ENCODE data around the gene THAP8.
A peak's percentile ranks its signal among the peaks of the same experiment; 100 is the strongest.

THAP8 gene, protein sequence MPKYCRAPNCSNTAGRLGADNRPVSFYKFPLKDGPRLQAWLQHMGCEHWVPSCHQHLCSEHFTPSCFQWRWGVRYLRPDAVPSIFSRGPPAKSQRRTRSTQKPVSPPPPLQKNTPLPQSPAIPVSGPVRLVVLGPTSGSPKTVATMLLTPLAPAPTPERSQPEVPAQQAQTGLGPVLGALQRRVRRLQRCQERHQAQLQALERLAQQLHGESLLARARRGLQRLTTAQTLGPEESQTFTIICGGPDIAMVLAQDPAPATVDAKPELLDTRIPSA

GRCh38 chr19:36054119-36054732, at the start of gene THAP8:
Gene THAP8 (minus strand): TSS chr19:36054285. CDS start chr19:36054217, 68 bp downstream.
- peaks cover 17% of the 10 kb centered on the region for H3K4me1 Mint-ChIP-seq
- no peaks in the 10 kb centered on the region for H3K27me3 Mint-ChIP-seq
- ATAC-seq, result peak; percentile 91
- peak; percentile 100 for DNase-seq
- peak within 1 kb of the TSS; percentile 97 for H3K27ac Mint-ChIP-seq
- H3K36me3 Mint-ChIP-seq (ENCODE audit: low read depth), result peaks cover 7% of the 10 kb centered on the region
- peak within 1 kb of the TSS; percentile 89 for H3K4me3 Mint-ChIP-seq
- no peaks in the 10 kb centered on the region for H3K9me3 Mint-ChIP-seq

GRCh38 chr19:36103040-36103626, 49.0 kb upstream of the THAP8 start:
- ATAC-seq (no peak), DNase-seq (no peak)
- H3K4me1 Mint-ChIP-seq, result no peaks in the 10 kb centered on the region
- peaks cover 7% of the 10 kb centered on the region for H3K36me3 Mint-ChIP-seq (ENCODE audit: low read depth)
- no peaks in the 10 kb centered on the region for H3K9me3 Mint-ChIP-seq
- H3K27ac Mint-ChIP-seq, result no peak overlapping the region
- no peaks in the 10 kb centered on the region for H3K27me3 Mint-ChIP-seq
- H3K4me3 Mint-ChIP-seq, result no peak overlapping the region

DNA sequence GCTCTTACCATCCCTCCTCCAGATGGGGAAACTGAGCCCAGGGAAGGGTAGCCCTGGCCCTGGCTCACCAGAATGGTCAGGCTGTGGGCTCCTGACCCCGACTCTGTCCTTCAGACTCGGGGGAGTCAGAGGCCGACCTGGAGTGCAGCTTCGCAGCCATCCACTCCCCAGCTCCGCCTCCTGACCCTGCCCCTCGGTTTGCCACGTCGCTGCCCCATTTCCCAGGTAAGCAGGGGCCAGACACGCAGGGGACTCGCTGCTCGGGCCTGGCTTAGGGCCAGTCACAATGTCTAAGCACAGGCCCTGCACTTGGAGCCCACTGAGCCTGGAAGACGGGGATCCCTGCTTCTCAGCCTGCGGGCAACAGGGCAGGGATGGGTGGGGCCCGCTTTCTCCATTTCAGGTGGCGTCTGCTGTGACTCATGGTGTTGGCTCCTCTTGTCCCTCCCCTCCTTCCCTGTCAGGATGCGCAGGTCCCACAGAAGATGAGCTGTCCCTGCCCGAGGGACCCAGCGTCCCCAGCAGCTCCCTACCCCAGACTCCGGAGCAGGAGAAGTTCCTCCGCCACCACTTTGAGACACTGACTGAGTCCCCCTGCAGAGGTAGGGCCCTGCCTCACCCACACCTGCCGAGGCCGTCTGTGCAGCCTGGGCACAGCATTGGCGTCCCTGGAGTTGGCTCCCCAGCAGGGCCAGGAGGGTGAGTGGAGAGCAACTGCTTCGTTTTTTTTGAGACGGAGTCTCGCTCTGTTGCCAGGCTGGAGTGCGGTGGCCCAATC, 47.7 kb upstream of the THAP8 start:
- Mint-ChIP-seq H3K4me3 (no peak overlapping the region), H3K27me3 (no peaks in the 10 kb centered on the region), H3K36me3 (ENCODE audit: low read depth) (peaks cover 11% of the 10 kb centered on the region), H3K4me1 (no peaks in the 10 kb centered on the region), H3K9me3 (no peaks in the 10 kb centered on the region), H3K27ac (no peak overlapping the region)
- DNase-seq (no peak), ATAC-seq (no peak)

DNA sequence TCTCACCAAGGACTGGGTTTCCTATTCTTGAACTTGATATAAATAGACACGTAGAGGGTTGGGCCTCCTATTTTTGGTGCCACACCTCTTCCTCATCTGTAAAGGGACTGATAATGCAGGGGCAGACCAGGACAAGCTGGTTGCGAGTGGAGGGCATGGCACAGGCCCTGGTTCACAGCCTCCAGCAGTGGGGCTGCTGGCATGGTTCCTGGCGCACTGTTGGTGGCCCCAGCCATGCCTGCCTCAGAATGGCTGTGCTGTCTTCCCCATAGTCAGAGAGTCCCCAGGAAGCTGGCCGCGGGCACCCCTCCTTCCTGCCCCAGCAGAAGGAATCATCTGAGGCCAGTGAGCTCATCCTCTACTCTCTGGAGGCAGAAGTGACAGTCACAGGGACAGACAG, 46.4 kb upstream of the THAP8 start:
- no peak overlapping the region for H3K4me3 Mint-ChIP-seq
- no peak for ATAC-seq
- no peak for DNase-seq
- H3K36me3 Mint-ChIP-seq (ENCODE audit: low read depth), result peaks cover 13% of the 10 kb centered on the region
- H3K9me3 Mint-ChIP-seq, result no peaks in the 10 kb centered on the region
- no peak overlapping the region for H3K27ac Mint-ChIP-seq
- H3K27me3 Mint-ChIP-seq, result no peaks in the 10 kb centered on the region
- no peaks in the 10 kb centered on the region for H3K4me1 Mint-ChIP-seq

DNA sequence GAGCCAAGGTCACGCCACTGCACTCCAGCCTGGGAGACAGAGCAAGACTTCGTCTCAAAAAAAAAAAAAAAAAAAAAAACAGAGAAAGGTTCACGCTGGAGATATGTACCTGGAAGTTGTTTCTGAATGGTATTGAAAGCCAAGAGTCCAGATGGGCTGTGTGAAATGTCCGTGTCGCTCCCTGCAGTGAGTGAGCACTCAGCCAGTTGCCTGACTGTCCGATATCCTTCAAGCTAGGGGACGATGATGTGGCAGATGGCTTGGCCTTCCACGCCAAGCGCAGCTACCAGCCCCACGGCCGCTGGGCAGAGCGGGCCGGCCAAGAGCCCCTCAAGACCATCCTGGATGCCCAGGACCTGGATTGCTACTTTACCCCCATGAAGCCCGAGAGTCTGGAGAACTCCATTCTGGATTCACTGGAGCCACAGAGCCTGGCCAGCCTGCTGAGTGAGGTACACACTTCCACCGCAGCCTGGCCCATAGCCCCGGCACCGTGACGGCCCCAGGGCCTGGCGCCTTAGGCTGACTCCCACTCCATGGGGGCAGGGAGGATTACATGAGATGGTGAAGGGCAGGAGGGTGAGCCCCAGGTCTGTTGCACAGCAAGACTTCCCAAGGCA, 45.2 kb upstream of the THAP8 start:
- Mint-ChIP-seq H3K27ac (no peak overlapping the region), H3K27me3 (no peaks in the 10 kb centered on the region), H3K4me1 (no peaks in the 10 kb centered on the region), H3K4me3 (no peak overlapping the region), H3K36me3 (ENCODE audit: low read depth) (peaks cover 21% of the 10 kb centered on the region), H3K9me3 (no peaks in the 10 kb centered on the region)
- ATAC-seq, result no peak
- DNase-seq, result no peak

DNA sequence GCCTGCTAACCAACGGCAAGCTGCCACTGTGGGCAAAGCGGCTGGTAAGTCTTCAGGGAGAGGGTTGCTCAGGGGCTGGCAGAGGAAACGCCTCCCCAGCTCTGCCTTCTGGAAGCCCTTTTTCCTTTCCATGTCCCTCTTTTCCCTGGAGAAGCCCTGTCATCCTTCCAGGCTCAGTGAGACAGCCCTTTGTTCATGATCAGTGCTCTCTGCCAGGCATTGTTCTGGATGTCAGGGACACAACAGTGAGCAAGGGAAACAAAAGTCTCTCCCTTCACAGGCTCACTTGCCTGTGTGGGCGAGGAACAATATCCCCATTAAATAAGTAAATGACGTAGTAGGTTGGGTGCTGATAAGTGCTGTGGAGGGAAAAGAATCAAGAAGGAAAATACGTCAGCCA, 43.0 kb upstream of the THAP8 start:
- Mint-ChIP-seq H3K4me1 (peaks cover 18% of the 10 kb centered on the region), H3K27ac (no peak overlapping the region), H3K27me3 (no peaks in the 10 kb centered on the region), H3K9me3 (no peaks in the 10 kb centered on the region), H3K36me3 (ENCODE audit: low read depth) (peaks cover 31% of the 10 kb centered on the region), H3K4me3 (no peak overlapping the region)
- ATAC-seq (no peak), DNase-seq (no peak)

DNA sequence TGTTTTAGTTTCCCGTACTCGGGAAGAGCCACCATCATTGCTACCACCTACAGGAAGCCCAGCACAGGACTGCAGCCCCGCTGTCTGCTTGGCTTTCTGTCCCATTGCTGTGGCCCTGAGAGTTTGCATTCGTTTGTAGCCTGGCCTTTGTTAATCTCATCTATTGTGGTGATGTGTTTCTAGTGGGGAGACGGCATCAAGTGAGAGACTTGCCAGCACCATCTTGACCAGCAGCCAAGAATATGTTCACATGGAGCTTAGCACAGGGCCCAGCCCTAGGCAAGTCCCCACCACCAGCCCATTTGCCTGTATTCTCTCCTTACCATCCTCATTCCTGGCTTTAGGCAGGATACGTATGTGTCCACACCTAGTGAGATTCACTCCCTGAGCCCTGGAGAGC, 39.6 kb upstream of the THAP8 start:
- H3K9me3 Mint-ChIP-seq, result no peaks in the 10 kb centered on the region
- H3K4me3 Mint-ChIP-seq, result no peak overlapping the region
- no peak for DNase-seq
- no peaks in the 10 kb centered on the region for H3K27me3 Mint-ChIP-seq
- H3K27ac Mint-ChIP-seq, result no peak overlapping the region
- no peak for ATAC-seq
- H3K4me1 Mint-ChIP-seq, result peaks cover 23% of the 10 kb centered on the region
- H3K36me3 Mint-ChIP-seq (ENCODE audit: low read depth), result peaks cover 39% of the 10 kb centered on the region

DNA sequence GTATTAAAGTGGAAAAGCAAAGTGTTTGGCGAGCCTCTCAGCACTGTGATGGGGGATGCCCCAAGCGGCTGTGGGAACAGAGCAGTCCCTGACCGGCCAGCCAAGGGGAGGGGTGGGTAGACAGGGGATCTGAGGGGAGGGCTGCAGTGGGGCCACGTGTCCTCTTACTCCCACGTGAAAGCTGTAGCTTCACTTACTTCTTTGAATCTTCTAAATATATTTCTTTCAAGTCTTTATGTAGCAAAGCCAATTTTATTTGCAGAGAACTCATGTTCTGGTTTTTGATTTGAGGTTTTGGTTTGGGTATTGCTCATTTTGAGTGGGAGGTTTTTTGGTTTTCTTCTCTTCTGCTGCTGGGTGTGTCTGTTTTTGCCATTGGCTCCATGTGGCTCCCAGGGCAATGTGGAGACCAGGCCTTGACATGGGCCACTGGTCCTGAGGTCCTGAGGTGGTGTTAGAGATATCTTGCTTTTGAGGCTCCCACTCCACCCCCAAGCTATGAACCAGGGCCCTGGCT, 39.1 kb upstream of the THAP8 start:
- Mint-ChIP-seq H3K27me3 (no peaks in the 10 kb centered on the region), H3K27ac (peak overlapping the region; percentile 65), H3K4me1 (peaks cover 23% of the 10 kb centered on the region), H3K4me3 (no peak overlapping the region), H3K9me3 (no peaks in the 10 kb centered on the region), H3K36me3 (ENCODE audit: low read depth) (peaks cover 37% of the 10 kb centered on the region)
- DNase-seq (peak; percentile 37), ATAC-seq (peak; percentile 74)

- peak; percentile 29 for ATAC-seq
Measured at GRCh38 chr19:36092566-36092965, 38.5 kb upstream of the THAP8 start.

DNA sequence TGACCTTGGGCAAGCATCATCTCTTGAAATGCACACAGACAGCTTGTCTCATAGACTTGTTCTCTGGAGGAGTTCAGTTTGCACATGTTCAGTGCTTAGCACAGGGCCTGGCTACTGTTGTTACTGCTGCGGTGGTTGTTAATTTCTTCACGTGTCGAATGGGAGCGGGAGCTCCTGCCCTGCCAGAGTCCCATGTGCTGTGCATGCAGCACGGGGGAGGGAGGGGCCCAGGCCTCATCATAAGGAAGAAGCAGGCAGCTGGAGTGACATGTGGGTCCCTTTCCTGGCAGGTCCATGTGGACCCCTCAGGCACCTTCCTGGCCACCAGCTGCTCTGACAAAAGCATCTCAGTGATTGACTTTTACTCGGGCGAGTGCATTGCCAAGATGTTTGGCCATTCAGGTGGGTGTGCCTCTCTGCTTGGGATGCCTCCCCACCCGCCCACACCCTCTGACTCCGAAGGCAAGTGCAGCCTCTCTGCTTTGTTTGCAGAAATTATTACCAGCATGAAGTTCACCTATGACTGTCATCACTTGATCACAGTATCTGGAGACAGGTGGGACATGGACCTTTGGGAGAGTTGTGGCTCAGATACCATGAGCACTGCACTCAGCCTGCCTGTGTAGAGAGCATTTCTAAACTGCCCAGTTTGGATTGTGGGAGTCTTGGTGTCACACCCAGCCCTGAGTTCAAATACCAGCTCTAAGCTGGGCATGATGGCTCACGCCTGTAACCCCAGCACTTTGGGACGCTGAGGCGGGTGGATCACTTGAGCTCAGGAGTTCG, 37.0 kb upstream of the THAP8 start:
- no peaks in the 10 kb centered on the region for H3K27me3 Mint-ChIP-seq
- ATAC-seq, result no peak
- peaks cover 33% of the 10 kb centered on the region for H3K36me3 Mint-ChIP-seq (ENCODE audit: low read depth)
- no peak overlapping the region for H3K4me3 Mint-ChIP-seq
- DNase-seq, result no peak
- H3K9me3 Mint-ChIP-seq, result no peaks in the 10 kb centered on the region
- H3K27ac Mint-ChIP-seq, result no peak overlapping the region
- H3K4me1 Mint-ChIP-seq, result peaks cover 23% of the 10 kb centered on the region

More at GRCh38 chr19:36092566-36092965, 38.5 kb upstream of the THAP8 start:
- Mint-ChIP-seq H3K27me3 (no peaks in the 10 kb centered on the region), H3K4me1 (peaks cover 23% of the 10 kb centered on the region), H3K36me3 (ENCODE audit: low read depth) (peaks cover 40% of the 10 kb centered on the region), H3K4me3 (no peak overlapping the region), H3K27ac (peak overlapping the region; percentile 56), H3K9me3 (no peaks in the 10 kb centered on the region)
- DNase-seq, result no peak

GRCh38 chr19:36089847-36090246, 35.8 kb upstream of the THAP8 start:
- Mint-ChIP-seq H3K4me1 (peaks cover 23% of the 10 kb centered on the region), H3K27ac (no peak overlapping the region)
- no peak for ATAC-seq

GRCh38 chr19:36086326-36086725, 32.2 kb upstream of the THAP8 start:
- Mint-ChIP-seq H3K36me3 (ENCODE audit: low read depth) (peaks cover 45% of the 10 kb centered on the region), H3K9me3 (no peaks in the 10 kb centered on the region), H3K27ac (no peak overlapping the region)

More at GRCh38 chr19:36089847-36090246, 35.8 kb upstream of the THAP8 start:
- DNase-seq, result no peak
- H3K9me3 Mint-ChIP-seq, result no peaks in the 10 kb centered on the region
- no peaks in the 10 kb centered on the region for H3K27me3 Mint-ChIP-seq
- H3K36me3 Mint-ChIP-seq (ENCODE audit: low read depth), result peaks cover 36% of the 10 kb centered on the region
- no peak overlapping the region for H3K4me3 Mint-ChIP-seq

DNA sequence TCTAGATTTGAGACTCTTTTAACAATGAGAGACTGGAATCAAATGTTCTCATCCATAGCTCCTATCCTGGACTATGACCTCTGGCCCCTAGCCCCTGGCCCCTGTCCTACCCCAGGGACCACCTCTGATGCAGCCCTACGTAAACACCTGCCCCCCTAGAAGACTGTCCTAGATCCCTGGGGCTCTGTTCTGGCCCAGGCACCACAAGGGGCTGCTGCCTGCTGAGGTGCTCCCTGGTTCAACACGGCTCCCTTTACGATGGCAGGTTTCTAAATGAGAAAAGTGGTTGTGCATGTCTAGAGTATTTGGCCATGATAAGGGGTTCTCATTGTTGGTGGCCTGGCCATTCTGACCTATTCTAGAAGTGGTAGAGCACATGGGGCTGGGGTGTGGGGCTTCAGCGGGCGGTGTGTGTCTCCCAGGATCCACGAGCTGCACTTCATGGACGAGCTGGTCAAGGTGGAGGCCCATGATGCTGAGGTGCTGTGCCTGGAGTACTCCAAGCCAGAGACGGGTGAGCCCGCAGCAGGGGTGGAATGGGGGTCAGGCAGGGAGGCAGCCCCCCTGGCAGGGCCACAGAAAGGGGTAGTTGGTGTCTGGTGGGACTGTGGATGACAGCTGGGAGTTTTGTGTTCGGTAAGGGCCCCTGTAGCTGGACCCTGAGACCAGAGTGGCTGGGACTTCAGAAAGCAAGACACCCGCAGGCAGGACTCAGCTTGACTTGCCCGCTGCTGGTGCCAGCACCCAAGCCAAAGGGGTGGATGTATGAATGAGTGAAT, 30.3 kb upstream of the THAP8 start:
- Mint-ChIP-seq H3K9me3 (no peaks in the 10 kb centered on the region), H3K4me3 (no peak overlapping the region), H3K36me3 (ENCODE audit: low read depth) (peaks cover 51% of the 10 kb centered on the region), H3K4me1 (no peaks in the 10 kb centered on the region), H3K27me3 (no peaks in the 10 kb centered on the region), H3K27ac (no peak overlapping the region)
- DNase-seq (no peak), ATAC-seq (no peak)

More at GRCh38 chr19:36086326-36086725, 32.2 kb upstream of the THAP8 start:
- ATAC-seq (no peak), DNase-seq (no peak)
- H3K4me1 Mint-ChIP-seq, result no peaks in the 10 kb centered on the region
- H3K4me3 Mint-ChIP-seq, result no peak overlapping the region
- H3K27me3 Mint-ChIP-seq, result no peaks in the 10 kb centered on the region
